AG04449 (cell line): ENCODE measurements around the gene RALGAPA1.

Experiments
- CTCF ChIA-PET: fragments of 350-600 bp; formaldehyde crosslinking; extraction: SDS; loops from one replicate; lab custom pipeline; 2021; ENCODE audit warnings: antibody characterized with exemption; lab: Yijun Ruan, JAX
- POLR2A ChIA-PET: fragments of 400-600, 350-600 bp; formaldehyde crosslinking; extraction: SDS; loops from one replicate; lab custom pipeline; 2020; ENCODE audit warnings: antibody characterized with exemption, inconsistent platforms; lab: Yijun Ruan, JAX
- DNase-seq: peaks from one replicate; pipeline ENCODE4 v3.0.0-alpha.2; 2010; ENCODE audit warnings: low read depth, low spot score
- H3K4me3 ChIP-seq: 2 replicates; pipeline ENCODE4 v1.5.1; 2011; ENCODE audit warnings: low read depth, mild to moderate bottlenecking, control low read depth, low read length
- TF ChIP-seq, protein P1 (sequence below): IDR thresholded peaks from one replicate; pipeline ENCODE4 v1.5.1; 2011; ENCODE audit warnings: mild to moderate bottlenecking, moderate library complexity, low read length, control low read depth, inconsistent platforms; ENCODE audit not compliant: insufficient read depth; ENCODE audit errors: missing control alignments

Gene RALGAPA1

DNA sequence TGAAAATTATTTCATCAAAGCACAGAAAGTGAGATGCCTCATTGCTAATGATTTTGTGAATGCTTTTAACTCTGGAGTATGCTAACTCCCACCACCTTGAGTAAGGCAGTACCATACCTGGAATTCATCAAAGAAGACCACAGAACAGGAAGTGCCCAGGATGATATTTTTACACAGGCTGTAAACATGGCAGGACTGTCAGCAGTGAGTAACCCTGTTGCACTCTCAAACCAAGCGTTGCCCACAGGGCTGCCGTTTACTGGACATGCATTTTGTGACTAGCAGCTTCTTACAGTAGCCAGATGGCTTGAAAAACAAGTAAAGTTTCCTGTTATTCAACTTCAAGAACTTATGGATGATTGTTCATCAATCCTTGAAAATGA, 42.4 kb downstream of the RALGAPA1 start:
- ChIA-PET POLR2A (no interaction called here), CTCF (no interaction called here)
- TF ChIP-seq, protein P1, sequence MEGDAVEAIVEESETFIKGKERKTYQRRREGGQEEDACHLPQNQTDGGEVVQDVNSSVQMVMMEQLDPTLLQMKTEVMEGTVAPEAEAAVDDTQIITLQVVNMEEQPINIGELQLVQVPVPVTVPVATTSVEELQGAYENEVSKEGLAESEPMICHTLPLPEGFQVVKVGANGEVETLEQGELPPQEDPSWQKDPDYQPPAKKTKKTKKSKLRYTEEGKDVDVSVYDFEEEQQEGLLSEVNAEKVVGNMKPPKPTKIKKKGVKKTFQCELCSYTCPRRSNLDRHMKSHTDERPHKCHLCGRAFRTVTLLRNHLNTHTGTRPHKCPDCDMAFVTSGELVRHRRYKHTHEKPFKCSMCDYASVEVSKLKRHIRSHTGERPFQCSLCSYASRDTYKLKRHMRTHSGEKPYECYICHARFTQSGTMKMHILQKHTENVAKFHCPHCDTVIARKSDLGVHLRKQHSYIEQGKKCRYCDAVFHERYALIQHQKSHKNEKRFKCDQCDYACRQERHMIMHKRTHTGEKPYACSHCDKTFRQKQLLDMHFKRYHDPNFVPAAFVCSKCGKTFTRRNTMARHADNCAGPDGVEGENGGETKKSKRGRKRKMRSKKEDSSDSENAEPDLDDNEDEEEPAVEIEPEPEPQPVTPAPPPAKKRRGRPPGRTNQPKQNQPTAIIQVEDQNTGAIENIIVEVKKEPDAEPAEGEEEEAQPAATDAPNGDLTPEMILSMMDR = no peak

DNA sequence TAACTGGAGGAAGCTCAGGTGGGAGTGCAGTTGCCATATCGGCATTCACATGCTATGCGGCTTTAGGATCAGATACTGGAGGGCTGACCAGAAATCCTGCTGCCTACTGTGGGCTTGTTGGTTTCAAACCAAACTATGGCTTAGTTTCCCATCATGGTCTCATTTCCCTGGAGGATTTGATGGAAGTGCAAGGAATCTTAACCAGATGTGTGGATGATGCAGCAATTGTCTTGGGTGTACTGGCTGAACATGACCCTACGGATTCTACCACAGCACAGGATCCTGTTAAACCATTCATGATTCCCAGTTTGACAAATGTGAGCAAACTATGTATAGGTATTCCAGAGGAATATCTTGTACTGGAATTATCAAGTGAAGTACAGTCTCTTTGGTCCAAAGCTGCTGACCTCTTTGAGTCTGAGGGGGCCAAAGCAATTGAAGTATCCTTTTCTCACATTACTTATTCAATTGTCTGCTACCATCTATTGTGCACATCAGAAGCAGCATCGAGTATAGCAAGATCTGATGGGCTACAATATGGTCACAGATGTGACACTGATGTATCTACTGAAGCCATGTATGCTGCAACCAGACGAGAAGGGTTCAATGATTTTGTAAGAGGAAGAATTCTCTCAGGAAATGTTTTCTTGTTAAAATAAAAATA, 42.9 kb downstream of the RALGAPA1 start:
- CTCF ChIA-PET = no interaction called here
- no peak overlapping the region for H3K4me3 ChIP-seq
- POLR2A ChIA-PET = no interaction called here
- TF ChIP-seq, protein P1 = no peak
- no peak for DNase-seq

More for the DNA sequence above, 42.4 kb downstream of the RALGAPA1 start:
- H3K4me3 ChIP-seq = no peak overlapping the region
- no peak for DNase-seq

DNA sequence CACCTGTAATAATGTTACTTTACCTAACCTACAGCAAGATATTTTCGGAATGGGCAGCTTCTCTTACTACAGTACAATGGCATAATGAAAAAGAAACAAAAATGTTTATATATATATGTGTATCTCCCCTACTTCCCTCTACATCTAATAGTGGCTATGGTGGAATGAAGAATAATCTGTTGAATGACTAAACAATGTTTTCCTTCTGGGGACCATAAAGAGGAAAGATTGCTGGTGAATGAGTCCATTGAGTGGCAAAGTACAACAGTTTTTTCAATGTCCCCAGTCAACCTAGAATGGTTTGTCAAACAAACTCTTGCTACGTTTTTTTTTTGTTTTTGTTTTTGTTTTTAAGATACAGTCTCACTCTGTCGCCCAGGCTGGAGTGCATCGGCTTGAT, 47.2 kb downstream of the RALGAPA1 start:
- ChIA-PET POLR2A (no interaction called here), CTCF (interaction anchor here (0.9 kb wide), 1 partner anchor 340 kb away, joined by 3 read pairs; no protein-coding TSS in a partner anchor)
- TF ChIP-seq, protein P1 = no peak

DNA sequence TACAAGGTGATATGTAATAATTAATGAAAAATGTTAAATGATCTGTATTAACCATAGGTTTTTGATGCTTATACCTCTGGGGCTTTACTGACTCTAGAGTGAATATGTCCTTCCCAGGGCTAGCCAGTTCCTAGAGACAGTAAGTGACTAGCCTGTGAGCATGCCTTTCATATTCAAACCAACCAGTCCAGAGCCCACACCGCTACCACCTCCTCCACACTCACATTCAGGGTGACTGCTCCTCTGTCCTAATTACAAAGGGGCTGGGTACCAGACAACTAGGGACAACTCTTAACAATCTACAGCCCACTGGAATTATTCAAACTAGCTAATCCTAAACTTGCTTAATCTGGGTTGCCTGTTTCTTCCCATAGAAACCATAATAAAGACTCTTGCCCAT, 49.0 kb downstream of the RALGAPA1 start:
- H3K4me3 ChIP-seq = no peak overlapping the region
- ChIA-PET POLR2A (no interaction called here), CTCF (no interaction called here)
- TF ChIP-seq, protein P1 = no peak
- DNase-seq = no peak

More for the DNA sequence above, 47.2 kb downstream of the RALGAPA1 start:
- DNase-seq = no peak
- no peak overlapping the region for H3K4me3 ChIP-seq

DNA sequence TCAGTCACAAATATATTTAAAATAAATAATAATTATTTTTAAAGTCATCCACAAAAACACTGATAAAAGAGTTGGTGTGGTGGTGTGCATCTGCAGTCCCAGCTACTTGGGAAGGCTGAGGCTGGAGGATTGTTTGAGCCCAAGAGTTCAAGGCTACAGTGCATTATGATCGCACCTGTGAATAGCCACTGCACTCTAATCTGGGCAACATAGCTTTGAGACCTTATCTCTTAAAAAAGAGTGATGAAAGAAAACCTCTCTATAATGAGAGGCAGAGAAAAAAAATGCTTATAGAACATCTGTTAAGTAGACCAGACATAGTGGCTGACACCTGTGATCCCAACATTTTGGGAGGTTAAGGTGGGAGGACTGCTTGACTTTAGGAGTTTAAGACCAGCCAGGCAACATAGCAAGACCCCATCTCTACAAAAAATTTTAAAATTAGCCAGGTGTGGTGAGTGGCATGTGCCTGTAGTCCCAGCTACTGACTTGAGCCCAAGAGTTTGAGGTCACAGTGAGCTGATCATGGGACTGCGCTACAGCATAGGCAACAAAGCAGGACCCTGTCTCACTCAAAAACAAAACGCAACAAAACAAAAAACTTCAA, 50.5 kb downstream of the RALGAPA1 start:
- TF ChIP-seq, protein P1 = no peak
- ChIA-PET CTCF (interaction anchor here (1.2 kb wide), 1 partner anchor 59 kb away, joined by 3 read pairs; no protein-coding TSS in a partner anchor), POLR2A (no interaction called here)
- no peak for DNase-seq
- no peak overlapping the region for H3K4me3 ChIP-seq

DNA sequence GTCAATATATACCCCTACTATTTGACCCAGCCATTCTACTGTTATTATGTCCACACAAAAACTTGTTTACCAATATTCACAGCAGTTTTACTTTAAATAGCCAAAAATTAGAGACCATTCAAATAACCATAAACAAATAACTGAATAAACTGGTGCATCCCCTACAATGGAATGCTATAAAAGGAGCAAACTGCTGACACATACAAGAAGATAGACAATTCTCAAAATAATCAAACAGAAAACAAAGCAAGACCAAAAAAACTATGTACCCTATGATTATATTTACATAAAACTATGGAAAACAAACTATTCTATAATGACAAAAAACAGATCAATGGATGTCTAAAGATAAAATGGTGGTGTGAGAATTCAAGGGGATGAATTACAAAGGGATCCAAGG, 54.4 kb downstream of the RALGAPA1 start:
- no peak overlapping the region for H3K4me3 ChIP-seq
- ChIA-PET CTCF (no interaction called here), POLR2A (no interaction called here)
- TF ChIP-seq, protein P1 = no peak
- DNase-seq = no peak
